ENCODE results near the gene ITGB3. TPM values are rescaled to one million over a fixed set of nuclear protein-coding genes. Genes with fewer than 3 reads are reported as not detected.

ITGB3 gene
- total RNA-seq, 1 experiment from 2014 or later: not detected

GRCh38 chr17:47330548-47330947, 76.9 kb downstream of the ITGB3 start:
- no peaks in the 10 kb centered on the region for H3K79me2 ChIP-seq (ENCODE audit: insufficient read depth, low read length)
- no peak overlapping the region for H2AFZ ChIP-seq (ENCODE audit: low read depth, low read length, poor library complexity, severe bottlenecking)
- no peak for ATAC-seq
- H3K4me2 ChIP-seq (ENCODE audit: low read length): no peak overlapping the region
- no peaks in the 10 kb centered on the region for H4K20me1 ChIP-seq (ENCODE audit: insufficient read depth)
- no peak overlapping the region for H3K4me3 ChIP-seq (replicated peaks in 1 of 2; ENCODE audit: low read depth in 1 of 2, low read length in 2 of 2)
- no peak overlapping the region for H3K9ac ChIP-seq (ENCODE audit: low read length)
- H3K9me3 ChIP-seq (ENCODE audit: control insufficient read depth in 1 of 2, insufficient read depth in 1 of 2, low read depth in 1 of 2, low read length in 2 of 2): no peaks in the 10 kb centered on the region
- no peak for TF ChIP-seq ZFX (IDR thresholded peaks at IDR 0.05)
- TF ChIP-seq FOSL1 (IDR thresholded peaks at IDR 0.05; ENCODE audit: low read depth): no peak
- no peak for TF ChIP-seq JUND (IDR thresholded peaks at IDR 0.05)
- no peak for TF ChIP-seq MAX (IDR thresholded peaks at IDR 0.05)
- no peak for TF ChIP-seq CTCF (IDR thresholded peaks at IDR 0.05 in 2 of 3, conservative IDR thresholded peaks at IDR 0.05 in 1 of 3; ENCODE audit: borderline replicate concordance in 1 of 3, insufficient read depth in 1 of 3, low read depth in 2 of 3, low read length in 2 of 3)
- TF ChIP-seq CEBPB (IDR thresholded peaks at IDR 0.05; ENCODE audit: low read depth): no peak
- no peak for TF ChIP-seq EZH2 (IDR thresholded peaks at IDR 0.05)
- TF ChIP-seq ATF3 (IDR thresholded peaks at IDR 0.05): no peak
- TF ChIP-seq RAD21 (IDR thresholded peaks at IDR 0.05; ENCODE audit: low read depth): no peak
- TF ChIP-seq SP1 (IDR thresholded peaks at IDR 0.05; ENCODE audit: low read depth): no peak
- TF ChIP-seq SRF (IDR thresholded peaks at IDR 0.05; ENCODE audit: low read depth): no peak
- TF ChIP-seq ZBTB33 (IDR thresholded peaks at IDR 0.05; ENCODE audit: extremely low read depth, insufficient replicate concordance, low read length): no peak
- TF ChIP-seq YY1 (IDR thresholded peaks at IDR 0.05; ENCODE audit: extremely low read depth, insufficient replicate concordance, low read depth, low read length): no peak
- TF ChIP-seq TCF7L2 (IDR thresholded peaks at IDR 0.05; ENCODE audit: borderline replicate concordance, extremely low read depth, insufficient read depth, insufficient read length): no peak
- no peak for TF ChIP-seq SIN3A (IDR thresholded peaks at IDR 0.05; ENCODE audit: low read depth)
- no peak for TF ChIP-seq POLR2AphosphoS5 (IDR thresholded peaks at IDR 0.05; ENCODE audit: low read depth, low read length)
- TF ChIP-seq EGR1 (IDR thresholded peaks at IDR 0.05; ENCODE audit: low read depth): no peak
- no peak for TF ChIP-seq ZNF274 (IDR thresholded peaks at IDR 0.05; ENCODE audit: low read depth, low read length)
- TF ChIP-seq REST (IDR thresholded peaks at IDR 0.05; ENCODE audit: low read depth): no peak
- CTCF ChIA-PET: no interaction called here
- intact Hi-C loops (cut with micrococcal nuclease): no loop called here
- POLR2A ChIA-PET: no interaction called here
- RAD21 ChIA-PET (ENCODE audit: low non-redundant PET in 1 of 2, low total read pairs in 2 of 2, uncharacterized antibody in 2 of 2, unreplicated experiment in 2 of 2): interaction anchor here in 1 of 2 experiments (0.7 kb wide), 1 partner anchor 241 kb away, joined by 3 read pairs; no protein-coding TSS in a partner anchor
- no peaks in the 10 kb centered on the region for H3K9me2 ChIP-seq (ENCODE audit: insufficient read depth)
- H3K27me3 ChIP-seq (ENCODE audit: insufficient read depth, low read length): no peaks in the 10 kb centered on the region
- BruUV-seq (replicated peaks): no TSS peak
- no peak for DNase-seq (ENCODE audit: low read depth, low spot score)
- H3K4me1 ChIP-seq (ENCODE audit: control insufficient read depth in 1 of 2, insufficient read depth in 2 of 2, low read length in 2 of 2): no peaks in the 10 kb centered on the region
- H3K36me3 ChIP-seq (ENCODE audit: control insufficient read depth in 1 of 2, insufficient read depth in 2 of 2, low read length in 2 of 2): no peaks in the 10 kb centered on the region
- no peak overlapping the region for H3K27ac ChIP-seq (ENCODE audit: low read depth, low read length)

Data from HCT116 (cell line).